Natural killer cell (primary cell): ENCODE measurements around the gene SEMA4F. TPM values are rescaled to one million over a fixed set of nuclear protein-coding genes. Genes with fewer than 3 reads are reported as not detected.

Source experiments
- ATAC-seq, 3 donors: fragments of 150-1000 bp in 2 of 3; fragments of 200-7000 bp in 1 of 3; cut with Tn5 transposase; 1 replicate in 1 of 3; 2 replicates in 2 of 3; pipeline ENCODE4 v1.10.0; 2021; ENCODE audit warnings: mild to moderate bottlenecking in 2 of 3, moderate library complexity in 2 of 3
- DNase-seq, 2 donors: peaks; one replicate each; pipeline versions ENCODE4 v3.0.0 to v3.0.0-alpha.2; 2013 to 2021; ENCODE audit warnings: mixed read lengths in 1 of 2
- H3K27ac ChIP-seq: one replicate; pipeline ENCODE4 v1.5.1; 2013; ENCODE audit warnings: mild to moderate bottlenecking, low read length
- H3K27me3 ChIP-seq: one replicate; pipeline ENCODE4 v1.6.1; 2013; ENCODE audit warnings: low read length; ENCODE audit not compliant: control insufficient read depth, insufficient read depth
- H3K36me3 ChIP-seq: one replicate; pipeline ENCODE4 v1.6.1; 2013; ENCODE audit warnings: low read length; ENCODE audit not compliant: control insufficient read depth, insufficient read depth
- H3K4me1 ChIP-seq: one replicate; pipeline ENCODE4 v1.6.1; 2013; ENCODE audit warnings: low read length; ENCODE audit not compliant: control insufficient read depth, insufficient read depth
- H3K4me3 ChIP-seq: one replicate; pipeline ENCODE4 v1.5.1; 2013; ENCODE audit warnings: low read length
- H3K9me3 ChIP-seq: one replicate; pipeline ENCODE4 v1.6.1; 2013; ENCODE audit warnings: low read length; ENCODE audit not compliant: control insufficient read depth, insufficient read depth
- H3K27ac Mint-ChIP-seq, 2 donors: one replicate each; pipeline ENCODE4 v1.8.0; 2022; ENCODE audit warnings: mild to moderate bottlenecking in 2 of 2, mixed read lengths in 2 of 2, moderate library complexity in 1 of 2
- H3K27me3 Mint-ChIP-seq, 2 donors: one replicate each; pipeline ENCODE4 v1.8.0; 2022; ENCODE audit warnings: low read depth in 2 of 2, mixed read lengths in 2 of 2
- H3K36me3 Mint-ChIP-seq: one replicate; pipeline ENCODE4 v1.8.0; 2022; ENCODE audit warnings: mixed read lengths
- H3K4me1 Mint-ChIP-seq, 2 donors: one replicate each; pipeline ENCODE4 v1.8.0; 2022; ENCODE audit warnings: mixed read lengths in 2 of 2
- H3K4me3 Mint-ChIP-seq: one replicate; pipeline ENCODE4 v1.8.0; 2022; ENCODE audit warnings: mild to moderate bottlenecking, moderate library complexity, mixed read lengths
- H3K9me3 Mint-ChIP-seq, 2 donors: one replicate each; pipeline ENCODE4 v1.8.0; 2022; ENCODE audit warnings: mixed read lengths in 2 of 2
- WGBS: methylation state at CpG from one replicate; pipeline ENCODE4 v1.1.7; 2013; ENCODE audit warnings: missing lambda C conversion rate; ENCODE audit not compliant: insufficient coverage; 5-methylcytosine and 5-hydroxymethylcytosine counted together
- intact Hi-C: fragments of 100-400 bp; cut with micrococcal nuclease; formaldehyde crosslinking; loops from one replicate; pipeline ENCODE4 v1.14.2; 2022
- total RNA-seq, 4 donors: library from RNA; stranded (reverse); fragments of 120-200 nt in 1 of 4; gene quantifications; one replicate each; pipeline versions ENCODE4 v1.2.3 to v1.2.4, GENCODE V29; 2013 to 2022
- TF ChIP-seq, protein P1 (sequence below): fragments of 200-600 bp; IDR thresholded peaks from one replicate; pipeline ENCODE4 v1.8.0; 2022; ENCODE audit warnings: antibody characterized with exemption

Gene SEMA4F
- total RNA-seq, 3 donors from 2014 or later (not counting 1 experiment from before 2014, with no cell fraction given) = 7.3 to 18.0 (median 10.8) TPM

DNA sequence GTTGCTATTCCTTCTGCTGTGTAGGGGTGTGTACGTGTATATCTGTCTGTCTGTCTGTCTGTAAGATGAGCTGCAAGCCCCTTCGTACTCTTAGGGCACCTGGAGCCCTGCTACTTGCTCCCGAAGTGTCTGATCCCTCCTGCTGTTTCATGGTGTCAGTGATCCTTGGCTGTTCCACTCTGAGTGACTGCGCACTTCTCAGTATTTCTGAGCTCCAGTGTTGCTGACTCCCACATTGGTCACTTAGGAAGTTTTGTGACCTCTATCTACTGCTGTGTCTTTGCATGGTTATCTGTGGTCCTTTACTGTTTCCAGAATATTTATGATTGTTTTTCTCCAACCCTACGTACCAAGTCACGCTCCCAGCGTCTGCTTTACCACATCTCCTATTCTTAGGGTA lies 16.2 kb downstream of the SEMA4F start:
- H3K9me3 Mint-ChIP-seq = no peaks in the 10 kb centered on the region
- Histone ChIP-seq H3K4me3 (no peak overlapping the region), H3K27me3 (no peaks in the 10 kb centered on the region), H3K36me3 (peaks cover 18% of the 10 kb centered on the region), H3K9me3 (no peaks in the 10 kb centered on the region), H3K27ac (no peak overlapping the region), H3K4me1 (no peaks in the 10 kb centered on the region)
- no peak for DNase-seq
- H3K36me3 Mint-ChIP-seq = no peaks in the 10 kb centered on the region
- 96% methylated on average over 7 of the region's 7 CpGs for WGBS
- H3K27me3 Mint-ChIP-seq = no peaks in the 10 kb centered on the region
- TF ChIP-seq, protein P1, sequence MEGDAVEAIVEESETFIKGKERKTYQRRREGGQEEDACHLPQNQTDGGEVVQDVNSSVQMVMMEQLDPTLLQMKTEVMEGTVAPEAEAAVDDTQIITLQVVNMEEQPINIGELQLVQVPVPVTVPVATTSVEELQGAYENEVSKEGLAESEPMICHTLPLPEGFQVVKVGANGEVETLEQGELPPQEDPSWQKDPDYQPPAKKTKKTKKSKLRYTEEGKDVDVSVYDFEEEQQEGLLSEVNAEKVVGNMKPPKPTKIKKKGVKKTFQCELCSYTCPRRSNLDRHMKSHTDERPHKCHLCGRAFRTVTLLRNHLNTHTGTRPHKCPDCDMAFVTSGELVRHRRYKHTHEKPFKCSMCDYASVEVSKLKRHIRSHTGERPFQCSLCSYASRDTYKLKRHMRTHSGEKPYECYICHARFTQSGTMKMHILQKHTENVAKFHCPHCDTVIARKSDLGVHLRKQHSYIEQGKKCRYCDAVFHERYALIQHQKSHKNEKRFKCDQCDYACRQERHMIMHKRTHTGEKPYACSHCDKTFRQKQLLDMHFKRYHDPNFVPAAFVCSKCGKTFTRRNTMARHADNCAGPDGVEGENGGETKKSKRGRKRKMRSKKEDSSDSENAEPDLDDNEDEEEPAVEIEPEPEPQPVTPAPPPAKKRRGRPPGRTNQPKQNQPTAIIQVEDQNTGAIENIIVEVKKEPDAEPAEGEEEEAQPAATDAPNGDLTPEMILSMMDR = no peak
- no peak overlapping the region for H3K27ac Mint-ChIP-seq
- ATAC-seq = no peak
- intact Hi-C loops = no loop called here
- H3K4me3 Mint-ChIP-seq = no peak overlapping the region
- H3K4me1 Mint-ChIP-seq = peaks cover 0 to 11% of the 10 kb centered on the region in 2 donors

DNA sequence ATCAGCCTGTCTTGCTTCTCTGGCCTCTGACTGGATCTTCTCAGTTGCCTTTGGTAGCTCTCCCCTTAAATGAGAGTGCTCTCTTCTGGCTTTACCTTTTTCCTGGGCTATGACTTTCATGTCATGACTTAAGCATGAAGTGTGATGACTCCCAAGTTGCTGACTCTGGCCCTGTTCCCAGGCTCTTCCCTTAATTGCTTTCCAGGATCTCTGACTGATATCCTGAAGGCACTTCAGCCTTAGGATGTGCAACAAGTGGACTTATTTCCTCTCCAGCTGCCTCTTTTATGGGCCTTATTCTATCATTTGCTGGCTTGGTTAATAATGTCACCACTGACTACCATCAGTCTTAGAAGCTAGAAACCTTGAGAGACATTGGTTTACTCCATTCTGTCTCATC lies 17.4 kb downstream of the SEMA4F start:
- H3K36me3 Mint-ChIP-seq = peaks cover 7% of the 10 kb centered on the region

DNA sequence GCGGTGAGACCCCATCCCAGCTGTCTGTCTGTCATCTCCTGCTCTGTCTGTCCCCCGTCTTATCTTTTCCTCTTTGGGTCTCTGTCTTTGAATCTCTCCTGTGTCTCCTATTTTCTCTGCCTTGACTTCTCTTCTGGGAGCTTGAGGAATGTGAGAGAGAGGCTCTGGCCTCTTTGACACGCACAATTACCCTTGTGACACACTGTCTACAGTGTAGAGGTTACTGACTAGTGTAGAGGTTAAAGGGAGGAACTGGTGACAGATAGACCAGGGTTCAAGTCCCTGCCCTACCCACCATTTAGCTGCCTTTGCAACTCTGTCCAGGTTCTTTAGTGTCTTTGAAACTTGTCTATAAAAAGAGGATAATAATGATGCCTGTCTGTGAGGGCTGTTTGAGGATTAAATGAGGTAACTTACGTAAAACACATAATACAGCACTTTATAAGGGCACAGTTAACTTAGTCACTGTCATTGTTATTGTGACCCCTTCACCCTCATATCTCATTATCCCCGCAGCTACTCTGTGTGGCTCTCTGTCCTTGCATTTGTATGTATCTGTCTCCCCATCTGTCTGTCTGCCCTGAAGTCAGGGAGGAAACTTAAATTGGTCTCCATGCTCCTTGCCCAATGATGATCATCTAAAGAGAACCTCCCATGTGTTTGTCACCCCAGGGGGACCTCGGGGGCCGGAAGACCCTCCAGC lies 19.9 kb downstream of the SEMA4F start:
- no peaks in the 10 kb centered on the region for H3K4me1 ChIP-seq
- DNase-seq = no peak
- H3K27ac ChIP-seq = no peak overlapping the region
- peaks cover 0 to 11% of the 10 kb centered on the region in 2 donors for H3K4me1 Mint-ChIP-seq
- H3K27me3 ChIP-seq = no peaks in the 10 kb centered on the region
- intact Hi-C loops = no loop called here
- whole genome bisulfite sequencing = 92% methylated on average over 7 of the region's 7 CpGs
- H3K27ac Mint-ChIP-seq = no peak overlapping the region
- H3K9me3 ChIP-seq = no peaks in the 10 kb centered on the region
- no peaks in the 10 kb centered on the region for H3K27me3 Mint-ChIP-seq
- TF ChIP-seq, protein P1 = no peak
- H3K4me3 ChIP-seq = no peak overlapping the region
- peaks cover 34% of the 10 kb centered on the region for H3K36me3 ChIP-seq
- peaks cover 10% of the 10 kb centered on the region for H3K36me3 Mint-ChIP-seq
- no peaks in the 10 kb centered on the region for H3K9me3 Mint-ChIP-seq
- H3K4me3 Mint-ChIP-seq = no peak overlapping the region
- no peak for ATAC-seq

More for the DNA sequence above, 17.4 kb downstream of the SEMA4F start:
- Histone ChIP-seq H3K9me3 (no peaks in the 10 kb centered on the region), H3K4me1 (no peaks in the 10 kb centered on the region), H3K36me3 (peaks cover 29% of the 10 kb centered on the region), H3K27me3 (no peaks in the 10 kb centered on the region), H3K27ac (no peak overlapping the region), H3K4me3 (no peak overlapping the region)
- TF ChIP-seq, protein P1 = no peak
- no peak for ATAC-seq
- Mint-ChIP-seq H3K27ac (no peak overlapping the region), H3K4me3 (no peak overlapping the region), H3K4me1 (peaks cover 0 to 11% of the 10 kb centered on the region in 2 donors), H3K27me3 (no peaks in the 10 kb centered on the region), H3K9me3 (no peaks in the 10 kb centered on the region)
- DNase-seq = no peak
- intact Hi-C loops = no loop called here

DNA sequence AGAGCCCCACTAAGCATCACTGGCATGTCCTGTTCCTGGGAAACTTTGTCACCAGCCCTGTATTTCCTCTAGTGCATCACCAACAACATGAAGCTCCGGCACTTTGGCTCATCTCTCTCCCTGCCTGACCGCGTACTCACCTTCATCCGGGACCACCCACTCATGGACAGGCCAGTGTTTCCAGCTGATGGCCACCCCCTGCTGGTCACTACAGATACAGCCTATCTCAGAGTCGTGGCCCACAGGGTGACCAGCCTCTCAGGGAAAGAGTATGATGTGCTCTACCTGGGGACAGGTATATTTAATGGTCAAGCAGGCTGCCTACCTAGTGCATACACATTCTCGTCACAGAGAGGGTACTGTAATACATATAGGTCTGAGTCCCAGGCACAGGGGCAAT lies 21.0 kb downstream of the SEMA4F start:
- Mint-ChIP-seq H3K4me1 (peaks cover 0 to 11% of the 10 kb centered on the region in 2 donors), H3K36me3 (peaks cover 10% of the 10 kb centered on the region), H3K9me3 (no peaks in the 10 kb centered on the region), H3K4me3 (no peak overlapping the region), H3K27me3 (no peaks in the 10 kb centered on the region), H3K27ac (no peak overlapping the region)
- WGBS = 95% methylated on average over 6 of the region's 6 CpGs
- Histone ChIP-seq H3K4me3 (no peak overlapping the region), H3K27me3 (no peaks in the 10 kb centered on the region), H3K27ac (no peak overlapping the region), H3K4me1 (no peaks in the 10 kb centered on the region), H3K9me3 (no peaks in the 10 kb centered on the region), H3K36me3 (peaks cover 41% of the 10 kb centered on the region)
- intact Hi-C loops = no loop called here
- TF ChIP-seq, protein P1 = no peak
- no peak for DNase-seq
- no peak for ATAC-seq
